GM18507 (cell line): ENCODE measurements around the gene KCNC1.

Experiments
- DNase-seq: peaks from one replicate; pipeline ENCODE4 v3.0.0; 2011; ENCODE audit warnings: low read depth; ENCODE audit not compliant: insufficient read length; ENCODE audit errors: extremely low spot score
- FAIRE-seq: peaks from 2 replicates; lab custom pipeline; 2011; peaks lifted over from hg19 to GRCh38; lab: Jason Lieb, UNC

KCNC1 gene

DNA sequence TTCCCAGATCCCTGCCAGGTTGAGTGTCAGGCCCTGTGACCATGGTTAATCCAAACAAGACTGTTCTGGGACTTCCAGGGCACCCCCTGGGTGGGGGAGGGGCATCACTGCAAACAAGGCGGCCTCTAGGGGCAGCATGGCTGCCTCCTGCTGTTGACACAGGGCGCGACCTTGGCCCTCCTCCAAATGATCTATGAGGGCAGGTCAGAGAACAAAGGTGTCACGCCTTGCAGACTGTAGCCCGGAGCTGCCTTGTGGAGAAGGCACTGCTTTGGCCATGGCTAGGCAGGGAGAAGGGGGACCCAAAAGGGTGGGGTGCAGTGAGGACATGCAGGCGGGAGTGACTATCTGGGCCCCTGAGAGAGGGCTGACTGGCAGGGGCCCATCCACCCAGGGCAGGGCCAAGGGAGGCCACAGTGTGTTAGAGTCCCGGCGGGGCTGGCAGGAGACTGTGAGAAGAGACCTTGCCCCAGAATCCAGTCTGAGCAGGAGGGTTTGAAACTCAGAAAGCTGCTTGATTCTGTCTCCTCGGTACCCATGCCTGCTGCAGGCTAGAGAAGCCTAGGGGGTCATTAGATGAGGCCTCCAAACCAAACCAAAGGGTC, 35.6 kb downstream of the KCNC1 start:
- no peak for FAIRE-seq
- no peak for DNase-seq

- no peak for FAIRE-seq
These were observed 36.3 kb downstream of the KCNC1 start for GRCh38 chr11:17770917-17771316.

GRCh38 chr11:17771415-17771814, 36.8 kb downstream of the KCNC1 start:
- no peak for FAIRE-seq
- no peak for DNase-seq

More at GRCh38 chr11:17770917-17771316, 36.3 kb downstream of the KCNC1 start:
- no peak for DNase-seq

GRCh38 chr11:17771841-17772401, 37.3 kb downstream of the KCNC1 start:
- no peak for FAIRE-seq
- DNase-seq = no peak

GRCh38 chr11:17772704-17773600, 38.4 kb downstream of the KCNC1 start:
- FAIRE-seq (no peak), DNase-seq (no peak)

GRCh38 chr11:17773674-17774073, 39.1 kb downstream of the KCNC1 start:
- FAIRE-seq (no peak), DNase-seq (no peak)

- DNase-seq = no peak
- FAIRE-seq = no peak
These were observed 39.9 kb downstream of the KCNC1 start for GRCh38 chr11:17774232-17775034.

DNA sequence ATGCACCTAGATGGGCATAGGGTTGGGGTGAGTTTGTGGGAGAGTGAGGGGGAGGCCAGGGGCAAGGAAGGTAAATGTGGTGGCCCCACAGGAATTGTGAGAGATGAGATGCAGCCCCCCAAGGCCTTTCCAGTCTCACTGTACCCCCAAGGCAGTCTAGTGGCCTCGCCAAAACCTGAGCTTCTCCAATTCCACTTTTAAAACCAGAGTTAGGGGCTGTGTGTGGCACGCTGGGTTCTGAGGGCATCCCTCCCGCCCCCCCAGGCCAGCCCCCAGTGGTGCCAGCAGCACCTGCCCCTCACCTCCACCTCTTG, 40.4 kb downstream of the KCNC1 start:
- FAIRE-seq = no peak
- no peak for DNase-seq

GRCh38 chr11:17775507-17776211, 41.1 kb downstream of the KCNC1 start:
- DNase-seq (no peak), FAIRE-seq (no peak)

GRCh38 chr11:17776212-17776875, 41.8 kb downstream of the KCNC1 start:
- DNase-seq (no peak), FAIRE-seq (no peak)

- DNase-seq (no peak), FAIRE-seq (no peak)
These were observed 42.6 kb downstream of the KCNC1 start for GRCh38 chr11:17777086-17777737.

DNA sequence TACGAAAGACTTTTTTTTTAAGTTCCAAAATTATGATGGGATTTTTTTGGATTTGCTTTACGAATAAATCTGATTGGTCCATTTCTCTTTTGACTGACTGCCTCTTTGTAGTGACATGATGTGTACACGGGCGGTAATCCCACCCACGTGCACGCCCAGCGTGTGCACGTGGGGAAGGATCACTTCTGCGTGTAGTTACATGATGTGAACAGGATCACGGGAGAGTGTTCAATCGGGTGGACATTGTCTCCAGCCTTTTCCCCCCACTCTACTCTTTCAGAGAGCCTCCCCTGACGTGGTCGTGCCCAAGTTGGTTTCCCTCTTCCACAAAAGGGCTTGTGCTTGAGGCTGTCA, 43.1 kb downstream of the KCNC1 start:
- DNase-seq = no peak

GRCh38 chr11:17778352-17778751, 43.8 kb downstream of the KCNC1 start:
- DNase-seq (no peak), FAIRE-seq (no peak)

More for the DNA sequence above, 43.1 kb downstream of the KCNC1 start:
- no peak for FAIRE-seq

DNA sequence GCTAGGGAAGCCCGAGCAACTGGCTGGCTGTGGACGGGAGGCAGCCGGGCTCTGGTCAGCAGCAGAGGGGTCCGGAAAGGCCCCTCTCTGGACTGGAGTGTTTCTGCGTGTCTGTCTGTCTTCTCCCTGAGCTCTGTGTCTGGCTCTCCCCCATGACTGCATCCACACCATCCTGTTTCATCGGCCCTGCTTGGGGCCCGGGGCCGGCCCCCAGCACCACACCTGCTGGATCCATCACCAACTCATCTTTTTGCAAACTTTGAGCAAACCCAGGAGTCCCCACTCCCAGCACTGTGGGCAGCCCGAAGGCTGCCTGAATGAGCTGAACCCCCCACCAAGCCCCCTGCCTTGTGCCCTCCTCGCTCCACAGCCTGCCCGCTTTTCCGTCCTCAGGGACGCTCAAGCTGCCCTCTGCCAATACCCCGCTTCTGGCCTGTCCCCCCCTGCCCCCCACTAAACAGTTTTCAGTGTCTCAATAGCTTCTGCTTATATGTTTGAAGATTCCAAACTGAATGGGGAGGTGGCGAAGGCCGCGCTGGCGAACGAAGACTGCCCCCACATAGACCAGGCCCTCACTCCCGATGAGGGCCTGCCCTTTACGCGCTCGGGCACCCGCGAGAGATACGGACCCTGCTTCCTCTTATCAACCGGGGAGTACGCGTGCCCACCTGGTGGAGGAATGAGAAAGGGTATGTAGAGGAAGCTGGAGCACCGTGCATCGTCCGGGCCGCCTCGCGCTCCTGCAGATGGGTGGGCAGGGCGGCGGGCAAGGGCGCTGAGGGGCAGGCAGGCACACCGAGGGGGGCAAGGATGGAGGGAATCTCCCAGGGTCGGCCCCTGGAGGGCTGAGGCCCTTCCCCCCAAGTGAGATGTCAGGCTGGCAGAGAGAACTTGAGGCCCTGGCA, 44.6 kb downstream of the KCNC1 start:
- DNase-seq (no peak), FAIRE-seq (no peak)

GRCh38 chr11:17779861-17780594, 45.4 kb downstream of the KCNC1 start:
- DNase-seq = no peak
- no peak for FAIRE-seq

DNA sequence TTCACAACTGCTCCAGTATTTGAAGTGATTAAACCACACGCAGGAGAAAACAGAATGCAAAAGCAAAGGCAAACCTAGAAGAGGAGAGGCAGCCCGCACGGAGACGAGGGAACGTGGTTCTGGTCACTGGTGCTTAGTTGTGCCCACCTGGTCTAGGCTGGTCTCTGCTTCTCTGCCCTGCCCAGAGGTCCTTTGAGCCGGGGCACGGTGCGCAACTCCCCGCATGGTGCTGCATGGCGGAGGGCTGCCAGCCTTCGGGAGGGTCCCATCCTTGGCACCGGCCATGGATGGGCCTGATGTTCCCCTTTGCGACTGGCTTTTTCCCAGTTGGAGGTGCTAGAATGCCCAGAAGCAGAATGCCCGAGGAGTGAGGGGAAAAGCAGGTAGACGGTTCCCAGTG, 46.1 kb downstream of the KCNC1 start:
- no peak for FAIRE-seq

GRCh38 chr11:17781221-17781620, 46.6 kb downstream of the KCNC1 start:
- FAIRE-seq (no peak), DNase-seq (no peak)

More for the DNA sequence above, 46.1 kb downstream of the KCNC1 start:
- DNase-seq = no peak
